Measurements from ENCODE around the gene ZNF335.

DNA sequence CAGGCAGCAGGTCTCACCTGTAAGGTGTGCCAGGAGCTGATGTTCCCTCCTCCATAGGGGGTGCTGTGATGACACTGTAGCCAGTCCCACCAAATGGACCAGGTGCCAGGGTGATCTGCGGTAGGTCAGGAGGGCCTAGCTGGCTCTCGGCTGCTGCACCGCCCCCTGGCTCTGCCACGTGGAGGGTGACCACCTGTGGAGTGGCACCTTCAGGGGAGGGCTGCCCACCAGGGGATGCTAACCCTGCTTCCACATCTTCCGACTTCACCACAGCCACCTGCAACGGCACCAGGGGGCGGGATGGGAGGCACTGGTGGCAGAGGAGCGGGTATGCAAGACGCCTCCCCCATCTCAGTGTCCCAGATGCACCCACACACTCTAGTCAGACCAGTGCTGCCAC, 18.3 kb downstream of the ZNF335 start:
- TF ChIP-seq, protein P1, sequence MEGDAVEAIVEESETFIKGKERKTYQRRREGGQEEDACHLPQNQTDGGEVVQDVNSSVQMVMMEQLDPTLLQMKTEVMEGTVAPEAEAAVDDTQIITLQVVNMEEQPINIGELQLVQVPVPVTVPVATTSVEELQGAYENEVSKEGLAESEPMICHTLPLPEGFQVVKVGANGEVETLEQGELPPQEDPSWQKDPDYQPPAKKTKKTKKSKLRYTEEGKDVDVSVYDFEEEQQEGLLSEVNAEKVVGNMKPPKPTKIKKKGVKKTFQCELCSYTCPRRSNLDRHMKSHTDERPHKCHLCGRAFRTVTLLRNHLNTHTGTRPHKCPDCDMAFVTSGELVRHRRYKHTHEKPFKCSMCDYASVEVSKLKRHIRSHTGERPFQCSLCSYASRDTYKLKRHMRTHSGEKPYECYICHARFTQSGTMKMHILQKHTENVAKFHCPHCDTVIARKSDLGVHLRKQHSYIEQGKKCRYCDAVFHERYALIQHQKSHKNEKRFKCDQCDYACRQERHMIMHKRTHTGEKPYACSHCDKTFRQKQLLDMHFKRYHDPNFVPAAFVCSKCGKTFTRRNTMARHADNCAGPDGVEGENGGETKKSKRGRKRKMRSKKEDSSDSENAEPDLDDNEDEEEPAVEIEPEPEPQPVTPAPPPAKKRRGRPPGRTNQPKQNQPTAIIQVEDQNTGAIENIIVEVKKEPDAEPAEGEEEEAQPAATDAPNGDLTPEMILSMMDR (IDR thresholded peaks at IDR 0.05): no peak
- no peak for TF ChIP-seq POLR2AphosphoS5 (IDR thresholded peaks at IDR 0.05)
